SW480 (cell line): ENCODE measurements around the gene MEIKIN.
"Not testable (repeated sequence)": the region's sequence is repeated elsewhere in the genome, so short reads cannot be mapped to it uniquely, and the experiment has no call there.

ENCODE experiments used
- DNase-seq: peaks from one replicate; pipeline ENCODE4 v3.0.0-alpha.2; 2016; ENCODE audit warnings: low spot score

The MEIKIN gene

GRCh38 chr5:131902266-131902665 is 43.2 kb downstream of the MEIKIN start:
- DNase-seq, result not testable (repeated sequence)

- DNase-seq, result no peak
Observed at GRCh38 chr5:131899686-131900085, 45.8 kb downstream of the MEIKIN start.

GRCh38 chr5:131883984-131884383 is 61.5 kb downstream of the MEIKIN start:
- no peak for DNase-seq

- no peak for DNase-seq
Observed at GRCh38 chr5:131879705-131880104, 65.8 kb downstream of the MEIKIN start.

- DNase-seq, result no peak
Observed at GRCh38 chr5:131877873-131878272, 67.6 kb downstream of the MEIKIN start.

GRCh38 chr5:131871251-131871650 is 74.2 kb downstream of the MEIKIN start:
- DNase-seq, result not testable (repeated sequence)

- DNase-seq, result no peak
Observed at GRCh38 chr5:131867524-131867923, 77.9 kb downstream of the MEIKIN start.

GRCh38 chr5:131863700-131864099 is 81.8 kb downstream of the MEIKIN start:
- no peak for DNase-seq

GRCh38 chr5:131857388-131857787 is 88.1 kb downstream of the MEIKIN start:
- DNase-seq, result no peak

GRCh38 chr5:131855452-131855851 is 90.0 kb downstream of the MEIKIN start:
- no peak for DNase-seq

GRCh38 chr5:131854134-131854533 is 91.3 kb downstream of the MEIKIN start:
- peak; percentile 15 for DNase-seq

- DNase-seq, result no peak
Observed at GRCh38 chr5:131848662-131849061, 96.8 kb downstream of the MEIKIN start.

GRCh38 chr5:131846536-131846935 is 98.9 kb downstream of the MEIKIN start:
- DNase-seq, result no peak

- DNase-seq, result no peak
Observed at GRCh38 chr5:131845828-131846227, 99.6 kb downstream of the MEIKIN start.

GRCh38 chr5:131842971-131843370 is 102.5 kb downstream of the MEIKIN start:
- DNase-seq, result not testable (repeated sequence)

GRCh38 chr5:131832702-131833101 is 112.8 kb downstream of the MEIKIN start:
- DNase-seq, result not testable (repeated sequence)

- no peak for DNase-seq
Observed at GRCh38 chr5:131825404-131826013, 120.0 kb downstream of the MEIKIN start.

GRCh38 chr5:131824631-131825030 is 120.8 kb downstream of the MEIKIN start:
- no peak for DNase-seq

- DNase-seq, result no peak
Observed at GRCh38 chr5:131821221-131821620, 124.2 kb downstream of the MEIKIN start.

- DNase-seq, result no peak
Observed at GRCh38 chr5:131818001-131818724, 127.3 kb downstream of the MEIKIN start.

GRCh38 chr5:131814990-131815389 is 130.5 kb downstream of the MEIKIN start:
- peak; percentile 53 for DNase-seq

GRCh38 chr5:131812371-131813160 is 132.9 kb downstream of the MEIKIN start:
- no peak for DNase-seq
